Effector CD8-positive, alpha-beta T cell (primary cell): ENCODE results near the gene KCNK3.

Experiments
- DNase-seq: peaks from one replicate; lab custom pipeline; 2025; lab: John Stamatoyannopoulos, UW

The KCNK3 gene

DNA sequence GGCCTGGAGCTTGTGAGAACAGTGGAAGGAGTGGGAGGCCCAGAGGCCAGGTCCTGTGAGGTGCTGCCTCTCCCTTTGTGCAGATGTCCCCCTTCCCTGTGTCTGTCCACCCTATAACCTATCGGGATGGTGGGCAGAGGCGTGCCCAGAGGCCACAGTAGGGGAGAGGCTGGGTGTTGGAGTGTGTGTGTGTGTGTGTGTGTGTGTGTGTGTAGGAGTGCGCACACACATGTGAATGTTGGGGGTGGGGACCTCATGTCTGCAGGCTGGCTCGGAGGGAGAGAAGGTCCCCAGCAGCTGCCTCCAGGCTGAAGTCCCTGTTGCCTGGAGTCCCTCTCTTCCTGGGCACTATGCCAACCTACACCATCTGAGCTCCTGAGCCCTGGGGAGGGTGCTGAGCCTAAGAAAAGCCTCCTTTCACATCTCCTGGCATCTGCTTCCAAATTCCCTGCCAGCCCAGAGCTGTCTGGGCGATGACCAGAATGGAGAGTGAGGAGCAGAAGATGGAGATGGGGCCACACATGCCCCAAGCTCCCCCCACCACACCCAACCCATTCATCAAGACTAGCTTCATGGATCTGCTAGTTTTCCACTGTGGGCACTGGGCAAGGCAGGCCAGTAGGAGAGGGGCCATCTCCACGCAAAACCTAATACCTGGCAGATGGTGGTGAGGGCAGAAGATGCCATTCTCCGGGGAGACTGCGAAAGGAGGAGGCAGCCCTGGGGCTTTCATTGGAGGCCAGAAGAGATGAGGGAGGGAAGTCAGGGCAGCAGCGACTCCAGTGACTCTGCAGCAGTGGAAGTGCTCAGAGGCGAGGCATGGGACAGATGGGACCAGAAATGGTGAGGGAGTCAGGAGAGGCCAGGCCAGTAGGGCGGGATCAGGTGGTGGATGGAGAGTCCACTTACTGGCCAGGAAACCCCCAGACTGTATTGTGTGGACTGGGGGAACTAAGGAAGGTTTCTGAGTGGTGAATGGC is 20.3 kb downstream of the KCNK3 start:
- no peak for DNase-seq

GRCh38 chr2:26715528-26716270 is 23.2 kb downstream of the KCNK3 start:
- no peak for DNase-seq

DNA sequence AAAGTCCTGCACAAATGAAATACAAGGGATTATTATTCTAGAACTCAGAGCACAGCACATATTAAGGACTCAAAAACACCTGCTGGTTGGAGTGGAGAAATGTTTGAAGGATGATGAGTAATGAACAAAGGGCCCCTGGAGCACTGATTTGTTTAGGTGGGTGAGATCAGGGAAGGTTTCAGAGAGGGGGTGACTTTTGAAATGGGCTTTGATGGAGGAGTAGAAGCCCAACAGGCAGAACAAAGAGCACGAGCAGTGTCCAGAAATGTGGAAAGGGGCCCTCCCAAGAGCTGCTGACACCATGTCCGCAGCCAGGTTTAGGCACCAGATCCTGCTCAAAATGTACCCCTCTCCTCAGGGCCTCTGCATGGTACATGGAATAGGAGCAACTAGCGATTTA is 23.8 kb downstream of the KCNK3 start:
- DNase-seq = no peak

DNA sequence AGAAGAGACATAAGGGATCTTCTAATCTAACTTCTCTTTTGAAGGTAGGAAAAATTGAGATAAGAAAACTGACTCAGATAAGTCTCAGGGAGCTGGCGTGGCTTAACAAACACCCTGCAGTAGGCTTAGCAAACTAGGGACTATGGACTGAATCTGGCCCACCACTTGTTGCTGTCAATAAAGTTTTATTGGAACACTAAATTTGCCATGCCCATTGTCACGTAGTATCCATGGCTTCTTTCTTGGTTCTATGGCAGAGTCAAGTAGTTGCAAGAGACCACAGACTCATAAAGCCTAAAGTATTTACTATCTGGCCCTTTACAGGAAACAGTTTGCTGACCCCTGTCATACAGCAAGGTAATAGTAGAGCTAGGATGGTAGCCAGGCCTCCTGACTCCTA is 24.2 kb downstream of the KCNK3 start:
- DNase-seq = no peak

- DNase-seq = no peak
These were observed 24.8 kb downstream of the KCNK3 start for GRCh38 chr2:26717362-26717761.

GRCh38 chr2:26718949-26719686 is 26.6 kb downstream of the KCNK3 start:
- no peak for DNase-seq

- no peak for DNase-seq
These were observed 28.0 kb downstream of the KCNK3 start for GRCh38 chr2:26720322-26721114.

DNA sequence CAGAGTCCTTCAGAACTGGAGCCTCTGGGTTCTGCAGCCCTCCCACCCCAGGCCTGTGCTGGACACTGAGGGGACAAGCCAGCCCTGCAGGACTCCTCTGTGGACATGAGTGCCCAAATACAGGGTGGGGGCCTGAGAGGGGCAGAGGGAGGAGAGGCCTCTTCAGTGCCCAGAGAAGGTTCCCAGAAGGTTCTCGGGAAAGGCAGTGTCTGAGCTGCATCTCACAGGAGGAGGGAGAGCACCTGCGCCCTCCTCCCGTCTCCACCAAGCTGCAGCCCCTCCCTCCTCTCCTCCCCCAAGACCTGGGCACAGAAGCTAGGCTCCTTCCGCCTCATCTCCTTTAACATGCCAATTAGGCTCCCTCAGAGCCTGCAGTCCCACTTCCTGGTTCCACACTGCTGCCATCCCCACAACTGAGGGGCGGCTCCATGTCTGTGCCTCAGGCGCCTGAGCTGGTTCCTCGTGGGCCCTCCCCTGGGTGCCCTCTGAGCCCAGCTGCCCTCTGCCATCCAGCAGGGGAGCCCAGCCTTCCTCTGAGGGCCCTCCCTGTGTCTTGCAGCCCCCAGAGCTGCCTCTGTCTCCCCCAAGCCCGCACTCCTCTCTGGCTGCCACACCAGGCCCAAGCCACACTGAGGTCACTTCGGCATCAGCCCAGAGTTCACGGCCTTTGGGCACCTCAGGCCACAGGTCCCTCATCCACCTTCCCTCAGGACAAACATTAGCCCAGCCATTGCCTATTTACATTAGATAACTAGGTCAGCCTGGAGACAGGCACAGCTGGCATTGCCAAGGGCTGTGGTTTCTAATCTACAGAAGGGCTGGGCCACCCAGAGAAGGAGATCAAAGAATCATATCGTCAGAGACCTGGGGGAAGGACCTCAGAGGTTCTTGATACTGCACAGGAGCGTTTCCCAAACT is 28.9 kb downstream of the KCNK3 start:
- DNase-seq = no peak

GRCh38 chr2:26722328-26722727 is 29.8 kb downstream of the KCNK3 start:
- no peak for DNase-seq

DNA sequence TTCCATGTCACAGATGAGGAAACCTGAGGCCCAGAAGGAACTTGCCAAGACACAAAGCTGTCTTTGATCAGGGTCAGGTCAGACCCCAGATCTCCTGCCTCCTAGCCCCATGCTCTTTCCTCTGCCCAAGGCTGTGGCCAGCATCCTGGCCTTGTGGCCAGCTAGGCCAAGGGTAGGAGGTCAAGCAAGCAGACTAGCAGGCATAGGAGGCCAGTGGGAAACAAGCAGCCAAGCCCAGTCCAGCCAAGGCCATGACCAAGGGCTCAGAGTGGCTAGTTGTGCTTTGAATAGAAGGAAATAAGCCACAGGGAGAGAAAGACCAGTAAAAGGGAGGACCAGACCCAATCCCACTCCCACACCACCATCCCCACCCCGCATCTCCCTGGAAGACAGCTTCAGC is 30.4 kb downstream of the KCNK3 start:
- DNase-seq = no peak

- no peak for DNase-seq
These were observed 31.0 kb downstream of the KCNK3 start for GRCh38 chr2:26723475-26723874.

GRCh38 chr2:26723991-26724750 is 31.6 kb downstream of the KCNK3 start:
- DNase-seq = no peak

DNA sequence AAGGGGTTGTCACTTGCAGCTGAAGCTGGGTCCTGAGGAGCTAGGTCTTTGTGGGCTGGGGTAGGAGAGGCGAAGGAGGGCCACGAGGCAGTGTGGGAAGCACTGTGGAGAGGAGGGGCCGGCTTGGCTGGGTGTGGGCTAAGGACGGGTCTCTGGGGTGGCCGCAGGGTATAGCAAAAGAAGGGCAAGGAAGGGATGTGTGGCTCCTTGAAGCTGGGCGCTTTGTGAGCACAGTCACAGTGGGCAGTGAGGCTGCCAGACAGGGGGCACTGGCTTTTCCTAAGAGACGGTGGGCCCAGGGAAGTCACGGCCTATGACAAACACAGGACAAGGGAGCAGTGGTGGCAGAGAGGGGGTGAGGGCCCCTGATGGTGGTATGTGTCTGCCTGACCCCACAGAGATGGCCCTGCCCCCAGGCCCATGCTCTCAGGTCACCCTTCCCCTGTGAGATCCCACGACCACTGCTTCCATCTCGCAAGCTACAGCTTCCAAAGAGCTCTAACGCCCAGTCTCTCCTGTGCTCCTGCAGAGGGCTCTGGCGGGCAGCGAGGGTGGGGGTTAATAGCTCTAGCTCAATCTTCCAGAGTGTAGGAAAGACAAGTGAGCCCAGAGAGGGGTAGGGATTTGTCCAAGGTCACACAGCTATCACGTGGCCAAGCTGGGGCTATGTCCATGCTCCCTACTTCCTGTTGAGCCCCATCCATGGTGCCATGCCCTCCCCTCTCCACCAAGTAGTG is 32.4 kb downstream of the KCNK3 start:
- DNase-seq = no peak

DNA sequence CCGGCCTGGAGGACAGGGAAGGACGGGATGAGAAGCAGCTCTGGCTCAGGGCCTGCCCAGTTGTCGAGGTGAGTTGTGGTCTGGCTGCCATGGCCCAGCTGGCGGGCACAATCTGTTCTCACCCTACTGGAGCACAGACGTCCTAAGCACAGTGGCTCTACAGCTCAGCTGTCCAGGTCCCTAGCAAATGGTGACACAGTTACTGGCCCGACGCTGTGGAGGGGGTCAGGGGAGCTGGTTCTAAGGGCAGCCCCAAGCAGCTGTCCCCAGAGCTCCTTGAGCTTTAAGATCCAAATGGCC is 32.9 kb downstream of the KCNK3 start:
- DNase-seq = no peak

GRCh38 chr2:26726228-26726627 is 33.7 kb downstream of the KCNK3 start:
- DNase-seq = no peak

DNA sequence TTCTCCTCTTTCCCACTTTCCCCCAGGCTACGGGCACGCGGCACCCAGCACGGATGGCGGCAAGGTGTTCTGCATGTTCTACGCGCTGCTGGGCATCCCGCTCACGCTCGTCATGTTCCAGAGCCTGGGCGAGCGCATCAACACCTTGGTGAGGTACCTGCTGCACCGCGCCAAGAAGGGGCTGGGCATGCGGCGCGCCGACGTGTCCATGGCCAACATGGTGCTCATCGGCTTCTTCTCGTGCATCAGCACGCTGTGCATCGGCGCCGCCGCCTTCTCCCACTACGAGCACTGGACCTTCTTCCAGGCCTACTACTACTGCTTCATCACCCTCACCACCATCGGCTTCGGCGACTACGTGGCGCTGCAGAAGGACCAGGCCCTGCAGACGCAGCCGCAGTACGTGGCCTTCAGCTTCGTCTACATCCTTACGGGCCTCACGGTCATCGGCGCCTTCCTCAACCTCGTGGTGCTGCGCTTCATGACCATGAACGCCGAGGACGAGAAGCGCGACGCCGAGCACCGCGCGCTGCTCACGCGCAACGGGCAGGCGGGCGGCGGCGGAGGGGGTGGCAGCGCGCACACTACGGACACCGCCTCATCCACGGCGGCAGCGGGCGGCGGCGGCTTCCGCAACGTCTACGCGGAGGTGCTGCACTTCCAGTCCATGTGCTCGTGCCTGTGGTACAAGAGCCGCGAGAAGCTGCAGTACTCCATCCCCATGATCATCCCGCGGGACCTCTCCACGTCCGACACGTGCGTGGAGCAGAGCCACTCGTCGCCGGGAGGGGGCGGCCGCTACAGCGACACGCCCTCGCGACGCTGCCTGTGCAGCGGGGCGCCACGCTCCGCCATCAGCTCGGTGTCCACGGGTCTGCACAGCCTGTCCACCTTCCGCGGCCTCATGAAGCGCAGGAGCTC is 35.4 kb downstream of the KCNK3 start:
- no peak for DNase-seq

DNA sequence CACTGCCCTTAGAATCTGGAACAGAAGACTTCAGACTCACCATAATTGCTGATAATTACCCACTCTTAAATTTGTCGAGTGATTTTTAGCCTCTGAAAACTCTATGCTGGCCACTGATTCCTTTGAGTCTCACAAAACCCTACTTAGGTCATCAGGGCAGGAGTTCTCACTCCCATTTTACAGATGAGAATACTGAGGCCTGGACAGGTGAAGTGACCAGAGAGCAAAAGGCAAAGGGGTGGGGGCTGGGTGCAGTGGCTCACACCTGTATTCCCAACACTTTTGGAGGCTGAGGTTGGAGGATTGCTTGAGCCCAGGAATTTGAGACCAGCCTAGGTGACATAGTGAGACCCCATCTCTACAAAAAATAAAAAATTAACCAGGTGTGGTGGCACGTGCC is 36.8 kb downstream of the KCNK3 start:
- no peak for DNase-seq
